ENCODE measurements around the gene C1QL1. TPM values are rescaled to one million over a fixed set of nuclear protein-coding genes. Genes with fewer than 3 reads are reported as not detected.

Gene C1QL1
- polyA plus RNA-seq, 1 donor from 2014 or later: 0.19 TPM

DNA sequence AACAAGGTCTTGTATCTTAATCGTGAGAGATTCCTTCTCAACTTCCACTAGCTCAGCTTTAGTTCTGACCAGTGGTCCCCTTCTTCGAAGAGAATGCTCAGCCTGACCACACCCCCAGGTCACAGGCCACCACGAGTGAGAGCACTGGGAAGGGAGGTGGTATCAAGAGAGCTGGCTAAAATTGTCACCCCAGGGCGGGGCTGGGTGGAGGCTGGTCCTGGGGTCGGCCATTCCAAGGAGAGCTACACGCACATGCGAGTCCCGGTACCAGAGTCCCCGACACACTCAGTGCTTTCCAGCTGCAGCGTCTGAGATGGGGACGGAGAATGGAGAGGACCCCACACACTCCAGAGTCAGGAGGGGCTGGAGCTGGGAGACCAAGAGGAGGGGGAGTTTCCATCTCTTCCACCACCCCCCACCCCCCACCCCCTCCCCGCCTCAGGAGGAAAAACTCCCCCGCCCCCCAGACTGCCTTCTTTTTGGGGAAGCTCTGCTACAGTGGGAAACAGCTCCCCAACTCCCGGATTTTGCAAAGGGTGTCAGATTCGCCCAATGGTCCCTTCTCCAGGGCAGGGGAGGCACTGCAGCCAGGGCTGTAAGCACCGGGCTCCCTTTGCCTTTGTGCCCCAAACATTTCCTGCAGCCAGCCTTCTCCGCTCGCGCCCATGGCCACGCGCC lies 1.6 kb downstream of the C1QL1 start:
- peaks cover 65% of the 10 kb centered on the region for H3K27me3 ChIP-seq (ENCODE audit: insufficient read depth, low read depth, low read length)
- H3K27ac ChIP-seq (ENCODE audit: low read length): no peak overlapping the region

DNA sequence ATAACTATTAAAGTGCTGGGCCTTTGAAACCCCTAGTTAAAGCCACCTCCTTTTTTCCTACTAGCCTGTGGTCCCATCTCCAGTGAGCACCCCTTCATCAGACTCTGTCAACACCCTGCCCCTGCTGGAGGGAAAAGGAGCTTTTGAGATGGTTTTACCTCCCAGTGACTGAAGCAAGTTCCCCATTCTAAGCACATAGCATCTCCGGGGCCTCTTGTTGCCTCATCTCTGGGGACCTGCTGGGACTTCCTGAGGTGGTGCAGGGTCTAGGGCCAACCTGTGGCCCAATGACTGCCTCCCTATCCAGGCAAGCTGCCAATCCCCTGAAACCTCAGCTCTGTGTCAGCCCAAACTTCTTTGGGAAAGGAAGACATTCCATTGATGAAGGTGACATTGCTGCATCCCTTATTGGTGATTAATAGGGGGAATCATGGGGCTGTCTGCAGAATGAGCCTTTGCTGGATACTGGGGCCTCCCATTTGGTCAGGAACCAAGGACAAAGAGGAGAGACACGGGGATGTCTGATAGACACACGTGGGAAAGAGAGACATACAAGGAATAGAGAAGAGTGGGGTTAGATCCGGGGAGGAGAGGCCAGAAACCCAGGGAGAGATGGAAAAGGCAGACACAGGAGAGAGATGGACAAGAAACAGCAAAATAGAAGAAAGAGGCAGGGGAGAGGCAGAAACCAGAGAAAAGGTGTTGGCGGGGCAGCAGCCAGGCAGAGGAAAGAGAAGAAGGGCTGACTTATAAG lies 2.4 kb downstream of the C1QL1 start:
- no peaks in the 10 kb centered on the region for H3F3A ChIP-seq (ENCODE audit: insufficient read depth, low read length, poor library complexity, severe bottlenecking)
- H3K4me3 ChIP-seq (ENCODE audit: low read length): no peak overlapping the region
- no peaks in the 10 kb centered on the region for H4K20me1 ChIP-seq (ENCODE audit: insufficient read depth)
- no peak overlapping the region for H3K4me2 ChIP-seq (ENCODE audit: low read length)
- H3K9me2 ChIP-seq (ENCODE audit: insufficient read depth, low read length): no peaks in the 10 kb centered on the region
- peaks cover 56% of the 10 kb centered on the region for H3K27me3 ChIP-seq (ENCODE audit: insufficient read depth, low read depth, low read length)
- TF ChIP-seq TAF1 (IDR thresholded peaks at IDR 0.05; ENCODE audit: low read depth) (no peak), EZH2 (IDR thresholded peaks at IDR 0.05; ENCODE audit: borderline replicate concordance, insufficient read depth, low read length, poor library complexity, severe bottlenecking) (no peak), RAD21 (conservative IDR thresholded peaks at IDR 0.05) (no peak), SMC3 (conservative IDR thresholded peaks at IDR 0.05; ENCODE audit: poor library complexity) (no peak), EP300 (conservative IDR thresholded peaks at IDR 0.05; ENCODE audit: poor library complexity, severe bottlenecking) (no peak), POLR2AphosphoS5 (IDR thresholded peaks at IDR 0.05) (no peak), MXI1 (conservative IDR thresholded peaks at IDR 0.05; ENCODE audit: poor library complexity, severe bottlenecking) (no peak)
- TF ChIP-seq, protein P1, sequence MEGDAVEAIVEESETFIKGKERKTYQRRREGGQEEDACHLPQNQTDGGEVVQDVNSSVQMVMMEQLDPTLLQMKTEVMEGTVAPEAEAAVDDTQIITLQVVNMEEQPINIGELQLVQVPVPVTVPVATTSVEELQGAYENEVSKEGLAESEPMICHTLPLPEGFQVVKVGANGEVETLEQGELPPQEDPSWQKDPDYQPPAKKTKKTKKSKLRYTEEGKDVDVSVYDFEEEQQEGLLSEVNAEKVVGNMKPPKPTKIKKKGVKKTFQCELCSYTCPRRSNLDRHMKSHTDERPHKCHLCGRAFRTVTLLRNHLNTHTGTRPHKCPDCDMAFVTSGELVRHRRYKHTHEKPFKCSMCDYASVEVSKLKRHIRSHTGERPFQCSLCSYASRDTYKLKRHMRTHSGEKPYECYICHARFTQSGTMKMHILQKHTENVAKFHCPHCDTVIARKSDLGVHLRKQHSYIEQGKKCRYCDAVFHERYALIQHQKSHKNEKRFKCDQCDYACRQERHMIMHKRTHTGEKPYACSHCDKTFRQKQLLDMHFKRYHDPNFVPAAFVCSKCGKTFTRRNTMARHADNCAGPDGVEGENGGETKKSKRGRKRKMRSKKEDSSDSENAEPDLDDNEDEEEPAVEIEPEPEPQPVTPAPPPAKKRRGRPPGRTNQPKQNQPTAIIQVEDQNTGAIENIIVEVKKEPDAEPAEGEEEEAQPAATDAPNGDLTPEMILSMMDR (IDR thresholded peaks at IDR 0.05; ENCODE audit: poor library complexity, severe bottlenecking): no peak
- TF ChIP-seq, protein P2, sequence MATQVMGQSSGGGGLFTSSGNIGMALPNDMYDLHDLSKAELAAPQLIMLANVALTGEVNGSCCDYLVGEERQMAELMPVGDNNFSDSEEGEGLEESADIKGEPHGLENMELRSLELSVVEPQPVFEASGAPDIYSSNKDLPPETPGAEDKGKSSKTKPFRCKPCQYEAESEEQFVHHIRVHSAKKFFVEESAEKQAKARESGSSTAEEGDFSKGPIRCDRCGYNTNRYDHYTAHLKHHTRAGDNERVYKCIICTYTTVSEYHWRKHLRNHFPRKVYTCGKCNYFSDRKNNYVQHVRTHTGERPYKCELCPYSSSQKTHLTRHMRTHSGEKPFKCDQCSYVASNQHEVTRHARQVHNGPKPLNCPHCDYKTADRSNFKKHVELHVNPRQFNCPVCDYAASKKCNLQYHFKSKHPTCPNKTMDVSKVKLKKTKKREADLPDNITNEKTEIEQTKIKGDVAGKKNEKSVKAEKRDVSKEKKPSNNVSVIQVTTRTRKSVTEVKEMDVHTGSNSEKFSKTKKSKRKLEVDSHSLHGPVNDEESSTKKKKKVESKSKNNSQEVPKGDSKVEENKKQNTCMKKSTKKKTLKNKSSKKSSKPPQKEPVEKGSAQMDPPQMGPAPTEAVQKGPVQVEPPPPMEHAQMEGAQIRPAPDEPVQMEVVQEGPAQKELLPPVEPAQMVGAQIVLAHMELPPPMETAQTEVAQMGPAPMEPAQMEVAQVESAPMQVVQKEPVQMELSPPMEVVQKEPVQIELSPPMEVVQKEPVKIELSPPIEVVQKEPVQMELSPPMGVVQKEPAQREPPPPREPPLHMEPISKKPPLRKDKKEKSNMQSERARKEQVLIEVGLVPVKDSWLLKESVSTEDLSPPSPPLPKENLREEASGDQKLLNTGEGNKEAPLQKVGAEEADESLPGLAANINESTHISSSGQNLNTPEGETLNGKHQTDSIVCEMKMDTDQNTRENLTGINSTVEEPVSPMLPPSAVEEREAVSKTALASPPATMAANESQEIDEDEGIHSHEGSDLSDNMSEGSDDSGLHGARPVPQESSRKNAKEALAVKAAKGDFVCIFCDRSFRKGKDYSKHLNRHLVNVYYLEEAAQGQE (IDR thresholded peaks at IDR 0.05; ENCODE audit: borderline replicate concordance): no peak
- H2AFZ ChIP-seq (ENCODE audit: low read depth, low read length): no peak overlapping the region
- H3K27ac ChIP-seq (ENCODE audit: low read length): no peak overlapping the region
- H3K36me3 ChIP-seq (ENCODE audit: insufficient read depth, low read length): no peaks in the 10 kb centered on the region
- H3K79me2 ChIP-seq (replicated peaks; ENCODE audit: insufficient read depth, low read length): no peaks in the 10 kb centered on the region
- H3K9me3 ChIP-seq (ENCODE audit: low read length): no peaks in the 10 kb centered on the region
- H3K9ac ChIP-seq (ENCODE audit: low read length): no peak overlapping the region

More for the DNA sequence above, 1.6 kb downstream of the C1QL1 start:
- Histone ChIP-seq H4K20me1 (ENCODE audit: insufficient read depth) (no peaks in the 10 kb centered on the region), H3K79me2 (replicated peaks; ENCODE audit: insufficient read depth, low read length) (no peaks in the 10 kb centered on the region), H3K9me2 (ENCODE audit: insufficient read depth, low read length) (no peaks in the 10 kb centered on the region), H3K4me3 (ENCODE audit: low read length) (no peak overlapping the region), H3K36me3 (ENCODE audit: insufficient read depth, low read length) (no peaks in the 10 kb centered on the region), H2AFZ (ENCODE audit: low read depth, low read length) (no peak overlapping the region), H3K9me3 (ENCODE audit: low read length) (no peaks in the 10 kb centered on the region), H3F3A (ENCODE audit: insufficient read depth, low read length, poor library complexity, severe bottlenecking) (no peaks in the 10 kb centered on the region), H3K4me2 (ENCODE audit: low read length) (no peak overlapping the region), H3K9ac (ENCODE audit: low read length) (no peak overlapping the region)
- TF ChIP-seq, protein P1 (IDR thresholded peaks at IDR 0.05; ENCODE audit: poor library complexity, severe bottlenecking): no peak
- no peak for TF ChIP-seq EP300 (conservative IDR thresholded peaks at IDR 0.05; ENCODE audit: poor library complexity, severe bottlenecking)

All from neural cell (in vitro differentiated cells).